Epithelial cell of prostate (primary cell): ENCODE data around the gene SETD1B.
"Not testable (repeated sequence)": the region's sequence is repeated elsewhere in the genome, so short reads cannot be mapped to it uniquely, and the experiment has no call there.

Experiments
- DNase-seq: peaks from one replicate; pipeline ENCODE4 v3.0.0-alpha.2; 2011; ENCODE audit warnings: low read depth, low spot score
- H3K27ac ChIP-seq: fragments of 450-650 bp; 2 replicates; pipeline ENCODE4 v1.5.1; 2017; ENCODE audit warnings: mild to moderate bottlenecking

The SETD1B gene

GRCh38 chr12:121843236-121843982, 39.6 kb downstream of the SETD1B start:
- H3K27ac ChIP-seq: no peak overlapping the region
- no peak for DNase-seq

GRCh38 chr12:121845701-121846100, 41.9 kb downstream of the SETD1B start:
- DNase-seq: no peak
- no peak overlapping the region for H3K27ac ChIP-seq

GRCh38 chr12:121849211-121849610, 45.4 kb downstream of the SETD1B start:
- no peak for DNase-seq
- no peak overlapping the region for H3K27ac ChIP-seq

- no peak overlapping the region for H3K27ac ChIP-seq
- no peak for DNase-seq
These were observed 45.9 kb downstream of the SETD1B start for GRCh38 chr12:121849665-121850064.

GRCh38 chr12:121852392-121852791, 48.6 kb downstream of the SETD1B start:
- DNase-seq, H3K27ac ChIP-seq: not testable (repeated sequence)

- no peak for DNase-seq
- no peak overlapping the region for H3K27ac ChIP-seq
These were observed 53.8 kb downstream of the SETD1B start for GRCh38 chr12:121857322-121858246.

GRCh38 chr12:121858318-121858661, 54.5 kb downstream of the SETD1B start:
- no peak overlapping the region for H3K27ac ChIP-seq
- DNase-seq: no peak

GRCh38 chr12:121858662-121859572, 55.1 kb downstream of the SETD1B start, which contains the start of gene HPD:
Gene HPD, minus strand, starts transcription at chr12:121858859. Its CDS starts 36 bp downstream, at chr12:121858823.
- DNase-seq: no peak
- no peak within 1 kb of the TSS for H3K27ac ChIP-seq

GRCh38 chr12:121860257-121860656, 56.4 kb downstream of the SETD1B start:
- H3K27ac ChIP-seq: no peak overlapping the region
- no peak for DNase-seq

GRCh38 chr12:121860699-121861098, 56.9 kb downstream of the SETD1B start:
- not testable (repeated sequence) for DNase-seq, H3K27ac ChIP-seq

- DNase-seq: no peak
- no peak overlapping the region for H3K27ac ChIP-seq
These were observed 57.9 kb downstream of the SETD1B start for GRCh38 chr12:121861636-121862254.

GRCh38 chr12:121866331-121866730, 62.5 kb downstream of the SETD1B start:
- no peak for DNase-seq
- H3K27ac ChIP-seq: no peak overlapping the region

GRCh38 chr12:121869229-121869628, 65.4 kb downstream of the SETD1B start:
- not testable (repeated sequence) for DNase-seq, H3K27ac ChIP-seq

- no peak overlapping the region for H3K27ac ChIP-seq
These were observed 67.7 kb downstream of the SETD1B start for GRCh38 chr12:121871467-121871866.

GRCh38 chr12:121872546-121873215, 68.9 kb downstream of the SETD1B start:
- peak overlapping the region; percentile 39 for H3K27ac ChIP-seq
- DNase-seq: peak; percentile 91

More at GRCh38 chr12:121871467-121871866, 67.7 kb downstream of the SETD1B start:
- DNase-seq: no peak

- DNase-seq: no peak
- peak overlapping the region; percentile 39 for H3K27ac ChIP-seq
These were observed 69.4 kb downstream of the SETD1B start for GRCh38 chr12:121873216-121873569.

GRCh38 chr12:121874071-121874470, 70.3 kb downstream of the SETD1B start:
- no peak for DNase-seq
- H3K27ac ChIP-seq: no peak overlapping the region

- no peak overlapping the region for H3K27ac ChIP-seq
- no peak for DNase-seq
These were observed 71.8 kb downstream of the SETD1B start for GRCh38 chr12:121875582-121875981.

GRCh38 chr12:121876080-121876447, 72.3 kb downstream of the SETD1B start:
- H3K27ac ChIP-seq, DNase-seq: not testable (repeated sequence)
